H1 (cell line): ENCODE measurements around the gene ARMC9. TPM values are rescaled to one million over a fixed set of nuclear protein-coding genes. Genes with fewer than 3 reads are reported as not detected.

Experiments
- CTCF ChIA-PET: fragments of 300-600 bp; sonication (Branson Sonifier 250); formaldehyde crosslinking; loops from one replicate; lab custom pipeline; 2021; ENCODE audit not compliant: partially characterized antibody; lab: Charles Lee
- POLR2A ChIA-PET: fragments of 300-600 bp; sonication (Branson Sonifier 250); formaldehyde crosslinking; loops from one replicate; lab custom pipeline; 2021; ENCODE audit warnings: inconsistent platforms; ENCODE audit not compliant: partially characterized antibody; lab: Charles Lee
- DNase-seq, 2 experiments: peaks; one replicate each; pipeline versions ENCODE4 v3.0.0 to v3.0.0-alpha.2; 2010 to 2022; ENCODE audit warnings: low spot score in 2 of 2, low read depth in 1 of 2, mixed read lengths in 1 of 2
- FAIRE-seq: peaks from 2 replicates; lab custom pipeline; 2011; peaks lifted over from hg19 to GRCh38; lab: Jason Lieb, UNC
- H2AFZ ChIP-seq: 2 replicates; pipeline ENCODE4 v1.8.1; 2012; ENCODE audit warnings: low read length, inconsistent platforms
- H2AK5ac ChIP-seq: 2 replicates; pipeline ENCODE4 v1.6.1; 2013; ENCODE audit warnings: low read depth, low read length
- H2BK120ac ChIP-seq: replicated peaks from 2 replicates; pipeline ENCODE3; 2013; ENCODE audit warnings: low read depth, low read length, inconsistent platforms
- H2BK12ac ChIP-seq: 2 replicates; pipeline ENCODE4 v1.6.1; 2013; ENCODE audit warnings: low read depth, low read length
- H2BK15ac ChIP-seq: 2 replicates; pipeline ENCODE4 v1.6.1; 2013; ENCODE audit warnings: low read length
- H2BK20ac ChIP-seq: 2 replicates; pipeline ENCODE4 v1.6.1; 2013; ENCODE audit warnings: low read length
- H2BK5ac ChIP-seq: 2 replicates; pipeline ENCODE4 v1.6.1; 2013; ENCODE audit warnings: low read depth, low read length
- H3K14ac ChIP-seq: 2 replicates; pipeline ENCODE4 v1.6.1; 2013; ENCODE audit warnings: inconsistent platforms; ENCODE audit not compliant: insufficient read length
- H3K18ac ChIP-seq: 2 replicates; pipeline ENCODE4 v1.6.1; 2013; ENCODE audit warnings: low read length; ENCODE audit errors: extremely low read depth
- H3K23ac ChIP-seq: 2 replicates; pipeline ENCODE4 v1.6.1; 2013; ENCODE audit warnings: inconsistent platforms; ENCODE audit not compliant: insufficient read length
- H3K23me2 ChIP-seq: 2 replicates; pipeline ENCODE4 v1.6.1; 2013; ENCODE audit warnings: low read depth, low read length
- H3K27ac ChIP-seq: 2 replicates; pipeline ENCODE4 v1.6.1; 2011; ENCODE audit warnings: low read depth, low read length, inconsistent platforms
- H3K27me3 ChIP-seq, 4 experiments: replicated peaks in 1 of 4; 1 replicate in 1 of 4; 2 replicates in 3 of 4; pipeline versions ENCODE4 v1.6.1 to v1.8.1; 2011 to 2013; ENCODE audit warnings: low read length in 3 of 4, mild to moderate bottlenecking in 3 of 4, inconsistent platforms in 2 of 4, mixed read lengths in 2 of 4, moderate library complexity in 1 of 4; ENCODE audit not compliant: control insufficient read depth in 3 of 4, insufficient read depth in 3 of 4; ENCODE audit errors: extremely low read depth in 1 of 4
- H3K36me3 ChIP-seq, 4 experiments: 2 replicates each; pipeline versions ENCODE4 v1.6.1 to v1.8.1; 2011 to 2013; ENCODE audit warnings: mild to moderate bottlenecking in 4 of 4, low read length in 3 of 4, moderate library complexity in 2 of 4, control low read depth in 1 of 4, inconsistent platforms in 1 of 4; ENCODE audit not compliant: insufficient read depth in 4 of 4, control insufficient read depth in 2 of 4
- H3K4ac ChIP-seq: replicated peaks from 2 replicates; pipeline ENCODE3; 2013; ENCODE audit warnings: low read length, low read depth, mixed read lengths, inconsistent platforms; ENCODE audit not compliant: insufficient read length
- H3K4me1 ChIP-seq, 4 experiments: replicated peaks in 1 of 4; 1 replicate in 1 of 4; 2 replicates in 3 of 4; pipeline versions ENCODE4 v1.6.1 to v1.8.1; 2011 to 2013; ENCODE audit warnings: low read length in 3 of 4, inconsistent platforms in 2 of 4, mixed read lengths in 1 of 4; ENCODE audit not compliant: insufficient read depth in 4 of 4, control insufficient read depth in 3 of 4
- H3K4me2 ChIP-seq, 2 experiments: 2 replicates each; pipeline versions ENCODE4 v1.6.1 to v1.8.1; 2011 to 2013; ENCODE audit warnings: low read depth in 2 of 2, low read length in 2 of 2, control low read depth in 1 of 2, inconsistent platforms in 1 of 2, mild to moderate bottlenecking in 1 of 2; ENCODE audit not compliant: insufficient read depth in 1 of 2
- H3K4me3 ChIP-seq, 4 experiments: fragments of 200-600, 300-600 bp in 1 of 4; sonication (generic), shearing (Covaris generic), sonication (Bioruptor Twin) in 1 of 4; 2 replicates each; pipeline versions ENCODE4 v1.5.1 to v1.8.1; 2011 to 2016; ENCODE audit warnings: low read length in 4 of 4, low read depth in 3 of 4, control low read depth in 2 of 4, inconsistent platforms in 2 of 4, mild to moderate bottlenecking in 2 of 4, mixed read lengths in 1 of 4, moderate library complexity in 1 of 4; ENCODE audit not compliant: insufficient read depth in 2 of 4; ENCODE audit errors: extremely low read depth in 1 of 4
- H3K56ac ChIP-seq: replicated peaks from 2 replicates; pipeline ENCODE3; 2013; ENCODE audit warnings: low read depth, mild to moderate bottlenecking, mixed read lengths, low read length, inconsistent platforms; ENCODE audit not compliant: insufficient read length
- H3K79me1 ChIP-seq: 2 replicates; pipeline ENCODE4 v1.6.1; 2013; ENCODE audit warnings: low read depth, low read length, control low read depth
- H3K79me2 ChIP-seq, 2 experiments: 2 replicates each; pipeline versions ENCODE4 v1.6.1 to v1.8.1; 2012 to 2013; ENCODE audit warnings: low read length in 2 of 2, mild to moderate bottlenecking in 2 of 2, inconsistent platforms in 1 of 2; ENCODE audit not compliant: insufficient read depth in 2 of 2, control insufficient read depth in 1 of 2
- H3K9ac ChIP-seq, 4 experiments: replicated peaks in 1 of 4; 1 replicate in 1 of 4; 2 replicates in 3 of 4; pipeline versions ENCODE4 v1.6.1 to v1.8.1; 2011 to 2013; ENCODE audit warnings: low read depth in 3 of 4, low read length in 3 of 4, control low read depth in 2 of 4, mild to moderate bottlenecking in 2 of 4, moderate library complexity in 2 of 4, inconsistent platforms in 1 of 4; ENCODE audit errors: extremely low read depth in 1 of 4
- H3K9me3 ChIP-seq, 2 experiments: 2 replicates each; pipeline versions ENCODE4 v1.6.1 to v1.8.1; 2012 to 2013; ENCODE audit warnings: mild to moderate bottlenecking in 2 of 2, moderate library complexity in 2 of 2, control low read depth in 1 of 2, inconsistent platforms in 1 of 2, low read depth in 1 of 2, low read length in 1 of 2, mixed read lengths in 1 of 2; ENCODE audit not compliant: insufficient read depth in 2 of 2
- H4K20me1 ChIP-seq, 2 experiments: replicated peaks in 1 of 2; 2 replicates each; pipeline versions ENCODE3 to v1.8.1; 2011 to 2013; ENCODE audit warnings: inconsistent platforms in 2 of 2, low read length in 2 of 2, mild to moderate bottlenecking in 1 of 2; ENCODE audit not compliant: insufficient read depth in 2 of 2, control insufficient read depth in 1 of 2
- H4K5ac ChIP-seq: 2 replicates; pipeline ENCODE4 v1.6.1; 2013; ENCODE audit warnings: low read length, low read depth, mixed read lengths, inconsistent platforms; ENCODE audit not compliant: insufficient read length
- H4K8ac ChIP-seq: 2 replicates; pipeline ENCODE4 v1.8.0; 2013; ENCODE audit warnings: mild to moderate bottlenecking, moderate library complexity, low read length, inconsistent platforms; ENCODE audit not compliant: insufficient read depth; ENCODE audit errors: extremely low read depth
- H4K91ac ChIP-seq: replicated peaks from 2 replicates; pipeline ENCODE3; 2013; ENCODE audit warnings: low read length, mixed read lengths, inconsistent platforms; ENCODE audit not compliant: insufficient read length
- ASH2L ChIP-seq: fragments of 200-600, 300-600 bp; sonication (generic); IDR thresholded peaks from one replicate; pipeline ENCODE4 v1.7.1; 2017; ENCODE audit warnings: low read length
- TBP ChIP-seq: IDR thresholded peaks from 2 replicates; pipeline ENCODE4 v1.6.1; 2011; ENCODE audit warnings: low read depth, low read length, improper control_type of control experiment
- WGBS, 2 experiments: shearing (Covaris generic) in 1 of 2; methylation state at CpG; one replicate each; pipeline versions ENCODE4 v1.1.6 to v1.1.7; 2013 to 2015; ENCODE audit warnings: low lambda C conversion rate in 2 of 2, mixed read lengths in 2 of 2, inconsistent platforms in 1 of 2, low coverage in 1 of 2, missing lambda C conversion rate in 1 of 2; ENCODE audit not compliant: insufficient replicate concordance in 2 of 2, insufficient coverage in 1 of 2, insufficient read length in 1 of 2; ENCODE audit errors: extremely low coverage in 1 of 2, missing lambda C conversion rate in 1 of 2; 5-methylcytosine and 5-hydroxymethylcytosine counted together
- polyA plus RNA-seq, 7 experiments: library from polyadenylated mRNA; depleted of rRNA in 3 of 7; stranded (reverse) in 5 of 7; unstranded in 2 of 7; fragments of >200 nt in 5 of 7; fragments of 200-250 nt in 2 of 7; gene quantifications; 1 replicate in 5 of 7; 2 replicates in 1 of 7; 4 replicates in 1 of 7; pipeline versions ENCODE4 v1.2.1 to v1.2.3, GENCODE V29; 2011 to 2013; ENCODE audit warnings: missing spikeins in 2 of 7, mixed read lengths in 2 of 7
- total RNA-seq: library from RNA; stranded (reverse); fragmentation: NEBNext Ultra II Directional; extraction: Animal tissue kit (Norgen Biotek cat#: 25700); gene quantifications from 2 replicates; pipeline ENCODE4 v1.2.1, GENCODE V29; 2021

ARMC9 gene
- total and polyA plus RNA-seq, 2 of the 8 experiments (the other 6 are each of a cell fraction or from before 2014, with no cell fraction given) = 23.2 to 36.1 TPM

DNA sequence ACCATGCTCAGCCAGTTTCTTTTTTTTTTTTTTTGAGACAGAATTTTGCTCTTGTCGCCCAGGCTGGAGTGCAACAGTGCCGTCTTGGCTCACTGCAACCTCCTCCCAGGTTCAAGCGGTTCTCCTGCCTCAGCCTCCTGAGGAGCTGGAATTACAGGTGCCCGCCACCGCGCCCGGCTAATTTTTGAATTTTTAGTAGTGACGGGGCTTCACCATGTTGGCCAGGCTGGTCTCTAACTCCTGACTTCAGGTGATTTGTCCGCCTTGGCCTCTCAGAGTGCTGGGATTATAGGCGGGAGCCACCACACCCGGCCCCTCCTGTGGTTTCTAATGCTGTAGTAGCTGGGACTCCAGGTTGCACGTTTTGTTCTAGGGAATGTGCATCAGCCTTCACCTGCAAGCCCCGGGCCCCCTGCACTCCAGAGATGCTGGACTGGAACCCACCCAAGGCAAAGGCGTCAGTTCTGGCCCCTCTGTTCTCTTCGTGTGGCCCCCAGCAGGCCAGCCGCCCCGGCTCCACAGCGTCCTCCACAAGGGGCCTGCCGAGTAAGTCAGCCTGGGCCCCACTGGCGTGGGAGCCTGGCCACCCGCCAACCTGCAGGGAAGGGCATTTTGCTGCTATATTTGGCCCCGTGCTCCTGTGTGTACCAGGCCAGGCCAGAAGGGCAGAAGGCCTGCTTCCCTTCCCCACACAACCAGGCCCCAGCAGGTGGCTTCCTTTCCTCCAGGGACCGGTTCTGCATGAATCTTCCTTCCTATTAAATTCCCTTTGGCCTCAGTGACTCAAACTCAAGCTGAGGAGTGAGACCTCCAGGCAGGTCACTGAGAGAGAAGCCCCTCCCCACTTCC is 171.4 kb downstream of the ARMC9 start:
- Histone ChIP-seq H4K91ac (peak overlapping the region; percentile 94), H2AK5ac (peak overlapping the region; percentile 14; the same call in 1 of the 2 replicates), H4K20me1 (no peaks in the 10 kb centered on the region), H3K79me1 (no peaks in the 10 kb centered on the region), H3K4me3 (peak overlapping the region in 1 of 4 experiments; percentile 42; a peak in 2 of 8 replicates), H2BK12ac (peak overlapping the region; percentile 84), H3K4me1 (peaks cover 4 to 30% (median 21%) of the 10 kb centered on the region in 4 experiments), H3K4me2 (peak overlapping the region; percentile 40 to 53), H2BK5ac (peak overlapping the region; percentile 99), H2AFZ (no peak overlapping the region), H3K36me3 (no peaks in the 10 kb centered on the region), H3K79me2 (no peaks in the 10 kb centered on the region), H3K4ac (peak overlapping the region; percentile 98), H3K14ac (no peak overlapping the region), H2BK20ac (peak overlapping the region; percentile 98), H4K5ac (peak overlapping the region; percentile 85), H3K56ac (peak overlapping the region; percentile 63), H3K27ac (peak overlapping the region; percentile 86; the same call in 1 of the 2 replicates), H3K23me2 (0 out of 2 replicates have a peak, but pooled peaks cover 4% of the 10 kb centered on the region), H3K9me3 (no peaks in the 10 kb centered on the region), H3K18ac (peak overlapping the region; percentile 98), H3K9ac (peak overlapping the region in 1 of 4 experiments; percentile 41; a peak in 2 of 7 replicates), H3K23ac (no peak overlapping the region), H3K27me3 (no peaks in the 10 kb centered on the region), H2BK15ac (0 out of 2 replicates have a peak overlapping the region, but pooled peaks have one; percentile 81), H4K8ac (peak overlapping the region; percentile 66), H2BK120ac (peak overlapping the region; percentile 96)
- 76% methylated on average over 22 of the region's 23 CpGs; no CpG with 5 or more reads in 1 of the 2 experiments for WGBS, 2 experiments
- DNase-seq = no peak
- no peak for FAIRE-seq
- no peak for TF ChIP-seq TBP
- TF ChIP-seq ASH2L = peak; percentile 8
- POLR2A ChIA-PET = interaction anchor here (1.1 to 2.7 kb wide), 9 partner anchors 8 to 95 kb away, joined by 3 to 13 read pairs (median 6); partner anchors contain the start of gene NCL
- CTCF ChIA-PET = interaction anchor here (0.6 to 26.8 kb wide), 7 partner anchors 11 to 142 kb away, joined by 3 to 617 read pairs (median 3); partner anchors contain the start of gene B3GNT7
